Activated CD4-positive, alpha-beta T cell treated with anti-CD3 and anti-CD28 coated beads for 1 hour (primary cell): ENCODE data around the gene KCND2.
"Not testable (repeated sequence)": the region's sequence is repeated elsewhere in the genome, so short reads cannot be mapped to it uniquely, and the experiment has no call there.

ENCODE experiments used
- DNase-seq: peaks from one replicate; pipeline ENCODE4 v3.0.0-alpha.2; 2020

Gene KCND2

DNA sequence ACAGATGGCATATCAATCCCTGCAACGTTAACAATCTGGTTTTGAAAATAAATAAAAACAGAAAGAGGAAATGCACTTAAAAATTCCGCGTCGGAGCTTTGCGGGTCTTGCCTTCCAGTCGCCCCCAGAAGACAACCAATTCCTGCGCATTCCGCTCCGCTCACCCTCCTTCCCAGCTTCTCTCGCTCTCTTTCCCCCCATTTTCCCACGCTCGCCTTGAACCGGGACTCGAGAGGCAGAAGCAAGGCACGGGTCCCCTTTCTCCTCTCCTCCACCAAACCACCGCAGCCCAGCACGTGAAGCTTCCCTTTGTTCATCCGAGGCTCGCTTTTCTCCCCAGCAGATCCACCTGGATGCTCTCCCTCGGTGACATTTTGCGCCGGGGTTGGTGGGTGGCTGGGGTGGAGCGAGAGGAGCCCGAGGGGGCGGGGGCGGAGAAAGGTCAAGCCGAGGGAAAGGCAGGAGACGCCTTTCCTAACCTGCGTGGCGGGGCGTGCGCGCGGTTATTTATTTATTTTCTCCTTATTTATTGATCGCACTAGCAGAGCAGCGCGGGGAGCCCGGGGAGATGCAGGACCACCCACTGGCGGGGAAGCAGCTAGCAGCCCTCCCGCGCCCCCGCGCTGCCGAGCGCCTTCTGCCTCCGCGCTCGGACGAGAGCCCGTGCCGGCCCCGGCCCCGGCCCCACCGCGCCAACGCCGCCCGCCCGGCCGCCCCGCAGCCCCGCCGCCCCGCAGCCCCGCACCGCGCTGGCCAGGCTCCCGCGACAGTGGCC lies at the start of gene KCND2:
Gene KCND2, plus strand, starts transcription at position 475 of the 775 bp plus-strand sequence.
- no peak for DNase-seq

DNA sequence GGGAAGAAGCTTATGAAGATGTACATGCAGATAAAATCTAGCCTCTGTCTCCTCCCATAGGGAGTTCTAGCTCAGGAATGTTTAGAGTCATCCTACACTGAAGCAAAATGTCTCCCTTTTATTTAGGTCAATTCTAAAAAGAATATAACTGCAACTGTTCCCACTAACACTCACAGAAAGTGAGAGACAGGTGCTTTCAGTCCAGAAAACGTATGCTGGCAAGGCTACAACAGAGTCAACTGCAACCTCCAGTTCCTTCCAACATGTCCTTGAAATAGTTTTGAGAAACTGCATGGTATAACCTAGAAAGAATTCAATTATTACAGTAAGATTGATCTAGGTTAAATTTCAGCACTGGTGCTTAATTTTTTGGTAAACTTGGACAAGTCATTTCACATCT lies 46.8 kb upstream of the KCND2 start:
- no peak for DNase-seq

DNA sequence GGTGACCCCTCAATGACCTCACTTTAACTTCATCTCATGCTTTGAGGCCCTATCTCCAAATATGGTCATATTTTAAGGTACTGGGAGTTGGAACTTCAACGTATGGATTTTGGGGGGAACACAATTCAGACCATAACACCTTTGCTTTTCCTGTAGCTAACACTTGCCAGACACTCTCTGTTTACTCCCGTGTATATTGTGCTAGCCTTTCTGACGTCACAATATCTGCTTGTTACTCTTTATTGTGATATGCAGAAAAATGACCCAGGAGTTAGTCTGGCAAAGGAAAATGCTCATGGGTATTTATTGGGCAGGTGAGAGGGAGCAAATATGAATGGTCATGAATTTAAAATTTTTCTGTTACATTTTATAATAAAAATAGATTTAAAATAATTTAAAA lies 45.7 kb upstream of the KCND2 start:
- no peak for DNase-seq

DNA sequence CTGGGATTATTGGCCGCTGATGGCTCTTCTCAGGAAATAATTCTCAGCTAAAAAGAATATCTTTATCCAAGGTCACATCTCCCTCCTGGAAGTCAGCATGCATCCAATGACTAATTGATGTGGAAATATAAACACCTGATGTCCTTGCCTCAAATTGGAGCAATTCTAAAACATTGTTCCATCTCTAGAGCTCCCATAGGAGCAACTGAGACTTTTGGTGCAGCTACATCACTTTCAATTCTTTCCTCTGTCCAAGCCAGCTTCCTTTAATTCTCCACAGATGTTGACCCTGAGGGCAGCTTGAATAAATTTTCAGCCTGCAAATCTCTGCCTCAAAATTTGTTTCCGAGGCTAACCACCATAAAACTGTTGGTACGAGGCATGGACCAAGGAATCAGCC lies 43.9 kb upstream of the KCND2 start:
- no peak for DNase-seq

DNA sequence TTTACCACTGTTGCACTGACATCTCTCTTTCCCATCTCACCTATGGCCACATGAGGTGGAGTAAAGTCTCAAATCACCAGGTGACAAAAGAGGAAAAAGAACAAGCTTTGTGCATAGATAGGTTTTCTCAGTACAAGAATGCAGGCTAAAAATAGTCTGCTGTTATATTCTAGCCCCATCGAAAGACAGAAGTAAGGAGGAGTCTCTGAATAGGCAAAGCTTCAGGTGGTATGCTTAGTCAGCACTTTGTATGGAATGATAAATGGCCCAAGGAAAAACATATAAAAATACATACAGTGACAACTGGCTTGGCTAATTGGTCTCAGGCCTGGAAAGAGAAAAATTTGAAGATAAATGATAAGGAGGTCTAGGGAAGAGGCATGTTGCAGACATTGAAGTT lies 39.6 kb upstream of the KCND2 start:
- no peak for DNase-seq

DNA sequence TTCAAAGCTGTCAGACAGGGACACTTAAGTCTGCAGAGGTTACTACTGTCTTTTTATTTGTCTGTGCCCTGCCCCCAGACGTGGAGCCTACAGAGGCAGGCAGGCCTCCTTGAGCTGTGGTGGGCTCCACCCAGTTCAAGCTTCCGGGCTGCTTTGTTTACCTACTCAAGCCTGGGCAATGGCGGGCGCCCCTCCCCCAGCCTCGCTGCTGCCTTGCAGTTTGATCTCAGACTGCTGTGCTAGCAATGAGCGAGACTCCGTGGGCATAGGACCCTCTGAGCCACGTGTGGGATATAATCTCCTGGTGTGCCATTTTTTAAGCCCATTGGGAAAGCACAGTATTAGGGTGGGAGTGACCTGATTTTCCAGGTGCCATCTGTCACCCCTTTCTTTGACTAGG lies 32.6 kb upstream of the KCND2 start:
- DNase-seq = not testable (repeated sequence)

DNA sequence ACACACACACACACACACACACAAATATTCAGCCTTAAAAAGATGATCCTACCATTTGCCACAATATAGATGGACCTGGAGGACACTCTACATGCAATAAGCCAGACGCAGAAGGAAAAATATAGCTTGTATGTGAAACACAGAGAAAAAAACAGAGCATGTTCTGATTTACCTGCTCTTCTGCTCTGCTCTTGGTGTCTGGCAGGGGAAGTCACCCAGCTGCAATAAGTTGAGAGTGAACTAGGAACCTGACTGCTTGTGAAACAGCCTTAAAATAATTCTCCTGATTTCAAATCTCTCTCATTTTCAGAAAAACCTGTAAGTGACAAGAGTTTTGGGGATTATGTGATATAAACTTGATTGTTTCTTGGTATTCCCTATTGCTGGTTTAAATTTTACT lies 31.0 kb upstream of the KCND2 start:
- DNase-seq = no peak

DNA sequence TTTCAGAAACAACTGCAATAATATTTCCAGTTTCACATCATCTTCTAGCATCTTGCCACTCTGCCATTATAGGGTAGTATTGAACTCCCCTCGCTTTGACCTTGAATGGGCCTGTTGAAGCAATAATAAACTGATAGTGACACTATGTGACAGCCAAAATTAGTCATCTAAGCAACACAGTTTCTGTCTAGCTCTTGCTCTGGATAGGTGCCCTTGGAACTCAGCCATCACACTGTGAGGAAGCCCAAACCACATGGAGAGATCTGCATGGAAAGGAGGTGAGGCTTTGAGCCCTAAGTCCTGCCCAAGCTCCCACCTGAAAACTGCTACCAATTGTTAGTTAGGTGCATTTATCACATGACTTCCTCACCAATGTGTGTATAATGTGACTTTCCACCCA lies 18.1 kb upstream of the KCND2 start:
- DNase-seq = no peak

DNA sequence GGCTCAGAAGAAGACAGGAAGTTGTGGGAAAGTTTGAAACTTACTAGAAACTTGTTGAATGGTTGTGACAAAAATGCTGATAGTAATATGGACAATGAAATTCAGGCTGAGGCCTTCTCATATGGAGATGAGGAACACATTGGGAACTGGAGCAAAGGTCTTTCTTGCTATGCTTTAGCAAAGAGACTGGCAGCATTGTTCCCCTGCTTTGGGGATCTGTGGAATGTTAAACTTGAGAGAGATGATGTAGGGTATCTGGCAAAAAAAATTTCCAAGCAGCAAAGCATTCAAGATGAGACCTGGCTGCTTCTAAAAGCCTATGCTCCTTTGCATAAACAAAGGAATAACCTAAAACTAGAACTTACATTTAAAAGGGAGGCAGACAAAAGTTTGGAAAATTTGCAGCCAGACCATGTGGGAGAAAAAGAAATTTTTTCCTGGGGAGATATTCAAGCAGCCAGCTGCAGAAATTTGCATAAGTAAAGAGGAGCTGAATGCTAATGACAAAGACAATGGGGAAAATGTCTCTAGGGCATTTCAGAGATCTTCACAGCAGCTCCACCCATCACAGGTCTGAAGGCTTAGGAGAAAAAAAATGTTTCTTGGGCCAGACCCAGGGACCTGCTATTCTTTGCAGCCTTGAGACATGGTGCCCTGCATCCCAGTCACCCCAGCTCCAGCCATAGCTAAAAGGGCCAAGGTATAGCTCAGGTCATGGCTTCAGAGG lies 16.5 kb upstream of the KCND2 start:
- DNase-seq = no peak

DNA sequence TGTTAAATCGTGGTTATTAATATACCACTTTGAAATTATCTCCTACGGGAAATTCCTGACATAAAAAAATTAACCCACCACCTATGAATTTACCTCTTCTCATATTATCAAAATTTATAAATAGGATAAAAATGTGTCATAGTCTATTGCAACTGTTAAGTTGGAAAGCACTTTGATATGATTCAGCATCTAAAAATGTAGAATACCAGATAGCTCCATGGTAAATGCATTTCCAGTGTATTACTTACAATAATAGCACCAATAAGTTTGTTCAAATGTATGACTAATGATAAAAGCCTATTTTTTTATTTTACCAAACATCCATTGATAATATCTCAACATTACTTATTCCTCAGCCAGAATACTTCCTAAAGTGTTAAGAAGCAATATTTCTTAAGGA lies 13.6 kb upstream of the KCND2 start:
- no peak for DNase-seq

DNA sequence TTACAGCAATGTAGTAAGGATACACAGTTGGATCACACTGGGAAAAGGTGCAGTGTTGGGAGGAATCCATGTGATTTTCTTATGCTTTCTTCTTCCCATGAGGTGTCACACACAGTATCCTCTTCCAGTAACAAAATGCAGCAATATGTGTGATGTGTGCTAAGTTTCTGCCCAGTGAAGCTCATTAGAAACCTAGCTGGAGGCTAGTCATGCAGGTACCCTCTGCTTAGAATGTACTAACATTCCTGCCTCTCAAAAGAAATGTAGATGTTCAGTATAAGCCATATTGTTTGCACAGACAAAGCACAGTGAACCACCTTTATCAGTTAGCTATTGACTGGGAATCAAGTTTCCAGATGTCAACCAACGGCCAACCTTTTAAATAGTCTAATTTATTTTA lies 12.9 kb upstream of the KCND2 start:
- no peak for DNase-seq

DNA sequence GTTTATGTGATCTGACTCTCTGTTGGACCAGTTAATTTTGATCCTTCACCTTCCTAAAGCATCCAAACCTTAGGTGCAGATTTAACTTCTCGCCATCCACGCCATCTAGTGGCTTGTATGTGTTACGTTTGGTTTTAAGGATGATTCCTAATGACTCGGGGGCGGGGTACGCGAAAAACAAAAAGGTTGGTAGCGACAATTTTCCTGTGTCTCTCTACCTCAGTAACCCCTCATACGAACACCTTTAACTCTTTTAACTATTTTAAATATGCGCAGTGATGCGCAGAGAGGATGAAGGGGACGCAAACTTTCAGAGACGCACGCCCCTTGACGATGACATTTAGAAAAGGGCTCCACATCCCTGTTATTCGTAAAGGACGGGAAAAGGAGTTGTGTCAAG lies 714 bp upstream of the KCND2 start:
- DNase-seq = no peak

DNA sequence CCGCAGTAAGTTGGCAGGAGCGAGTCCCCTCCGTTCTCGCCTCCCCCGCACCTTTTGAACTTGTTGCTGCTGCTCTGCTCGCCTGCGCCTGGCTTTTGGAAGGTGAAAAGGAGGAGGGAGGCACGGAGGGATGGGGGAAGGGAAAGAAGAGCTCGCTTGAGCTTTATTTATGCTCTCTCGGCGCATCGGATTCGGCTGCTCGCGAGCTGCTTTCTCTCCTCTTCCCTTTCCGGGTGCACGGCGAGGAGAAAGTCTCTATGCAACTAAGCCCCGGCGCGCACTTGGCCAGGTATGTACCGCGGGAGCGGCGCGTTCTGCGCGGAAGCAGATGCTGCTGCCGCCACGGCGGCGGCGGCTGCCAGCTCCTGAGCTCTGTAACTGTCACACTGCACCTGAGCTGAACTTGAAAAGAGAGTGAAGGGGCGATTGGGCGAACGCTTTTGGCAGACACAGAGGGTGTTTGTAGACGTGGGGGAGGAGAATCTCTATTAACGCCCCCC lies 551 bp downstream of the KCND2 start:
- DNase-seq = no peak

DNA sequence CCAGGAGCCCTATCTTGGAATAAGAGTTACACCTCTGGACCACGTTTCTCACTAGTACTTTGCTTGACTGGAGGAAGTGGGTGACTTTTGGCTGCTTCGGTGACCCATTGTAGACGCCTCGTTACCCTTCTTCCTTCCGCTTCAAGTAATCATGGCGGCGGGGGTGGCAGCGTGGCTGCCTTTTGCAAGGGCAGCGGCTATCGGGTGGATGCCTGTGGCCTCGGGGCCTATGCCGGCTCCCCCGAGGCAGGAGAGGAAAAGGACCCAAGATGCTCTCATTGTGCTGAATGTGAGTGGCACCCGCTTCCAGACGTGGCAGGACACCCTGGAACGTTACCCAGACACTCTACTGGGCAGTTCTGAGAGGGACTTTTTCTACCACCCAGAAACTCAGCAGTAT lies 1.5 kb downstream of the KCND2 start:
- no peak for DNase-seq

DNA sequence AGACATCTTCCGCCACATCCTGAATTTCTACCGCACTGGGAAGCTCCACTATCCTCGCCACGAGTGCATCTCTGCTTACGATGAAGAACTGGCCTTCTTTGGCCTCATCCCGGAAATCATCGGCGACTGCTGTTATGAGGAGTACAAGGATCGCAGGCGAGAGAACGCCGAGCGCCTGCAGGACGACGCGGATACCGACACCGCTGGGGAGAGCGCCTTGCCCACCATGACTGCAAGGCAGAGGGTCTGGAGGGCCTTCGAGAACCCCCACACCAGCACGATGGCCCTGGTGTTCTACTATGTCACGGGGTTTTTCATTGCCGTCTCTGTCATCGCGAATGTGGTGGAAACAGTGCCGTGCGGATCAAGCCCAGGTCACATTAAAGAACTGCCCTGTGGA lies 1.9 kb downstream of the KCND2 start:
- no peak for DNase-seq

DNA sequence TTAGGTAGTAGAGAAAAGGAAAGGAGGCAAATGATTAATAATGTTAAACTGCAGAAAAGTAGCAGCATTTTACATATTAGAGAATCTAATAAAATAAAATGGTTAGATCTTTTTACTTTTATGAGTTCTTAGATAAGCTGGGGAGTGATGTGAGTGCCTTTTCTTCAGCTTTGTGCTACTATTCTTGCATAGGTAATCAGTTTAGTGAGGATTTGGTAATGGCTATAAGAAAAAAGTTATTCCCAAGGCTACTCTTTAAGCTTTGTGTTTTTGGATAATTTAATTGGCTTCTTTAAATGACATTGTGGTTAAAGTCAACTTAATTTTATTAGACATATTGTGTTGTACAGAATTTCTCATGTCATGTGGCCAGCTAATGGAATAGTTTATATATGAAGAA lies 3.7 kb downstream of the KCND2 start:
- no peak for DNase-seq

DNA sequence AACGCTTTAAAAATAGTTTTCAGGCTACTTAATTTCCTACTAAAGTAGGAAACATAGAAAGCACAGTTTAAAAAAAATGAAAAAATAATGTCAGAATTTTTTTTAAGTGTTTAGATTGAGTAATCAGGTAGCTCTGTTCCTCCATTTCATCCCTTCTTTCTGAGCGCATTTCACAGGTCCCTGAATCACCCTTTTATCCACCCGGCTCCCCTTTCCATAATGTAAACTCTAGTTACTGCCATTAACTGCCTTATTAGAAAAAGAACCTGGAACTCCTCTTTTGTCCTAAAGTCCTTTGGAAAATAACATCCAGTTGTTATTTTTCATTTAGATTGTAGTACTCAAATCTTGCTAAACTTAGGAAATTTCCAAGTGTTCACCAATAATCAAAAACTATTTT lies 5.8 kb downstream of the KCND2 start:
- DNase-seq = no peak

DNA sequence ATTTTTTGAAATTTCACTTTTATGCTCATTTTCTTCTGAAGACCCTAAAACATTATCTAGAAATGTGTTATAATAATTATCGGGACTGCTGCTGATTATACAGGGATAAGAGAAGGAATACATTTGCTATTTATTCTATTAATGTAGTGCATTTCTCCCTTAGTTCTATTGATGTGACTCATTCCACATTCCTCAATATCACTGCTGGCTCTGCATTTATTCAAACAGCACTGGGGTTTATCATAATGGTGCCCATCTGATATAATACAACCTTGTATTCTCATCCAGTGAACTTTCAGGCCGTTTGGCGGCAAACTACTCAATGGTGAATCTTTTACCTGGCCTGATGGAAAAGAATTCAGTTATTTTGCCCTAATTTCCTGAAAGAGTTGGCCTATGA lies 7.8 kb downstream of the KCND2 start:
- DNase-seq = no peak

DNA sequence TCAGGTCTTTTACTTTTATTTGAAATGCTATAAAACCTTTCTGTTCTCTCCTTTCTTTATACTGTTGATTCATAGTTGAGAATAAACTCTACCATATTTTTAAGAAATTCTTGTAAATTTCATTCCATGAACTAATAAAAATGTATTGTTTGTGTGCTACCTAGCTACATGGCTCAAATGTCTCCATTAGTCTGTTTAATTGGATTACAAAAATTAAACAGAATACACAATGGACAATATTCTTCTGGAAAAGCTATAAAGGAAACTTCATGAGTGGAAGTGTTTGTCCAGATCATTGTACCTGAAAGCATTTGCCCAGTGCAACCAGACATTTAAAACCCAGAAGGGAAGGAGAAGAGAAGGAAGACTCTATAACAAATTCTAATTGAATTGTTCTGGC lies 20.1 kb downstream of the KCND2 start:
- DNase-seq = no peak

DNA sequence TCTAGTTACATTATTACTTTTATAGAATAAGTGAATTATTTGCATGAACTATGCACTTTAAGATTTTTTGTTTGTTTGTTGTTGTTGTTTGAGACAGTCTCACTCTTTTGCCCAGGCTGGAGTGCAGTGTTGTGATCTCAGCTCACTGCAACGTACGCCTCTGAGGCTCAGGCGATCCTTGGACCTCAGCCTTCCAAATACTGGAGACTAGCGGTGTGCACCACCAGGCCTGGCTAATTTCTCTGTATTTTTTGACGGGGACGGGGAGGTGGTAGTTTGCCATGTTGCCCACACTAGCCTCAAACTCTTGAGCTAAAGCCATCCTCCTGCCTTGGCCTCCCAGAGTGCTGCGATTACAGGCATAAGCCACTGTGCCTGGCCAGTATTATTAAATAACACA lies 29.2 kb downstream of the KCND2 start:
- DNase-seq = no peak

DNA sequence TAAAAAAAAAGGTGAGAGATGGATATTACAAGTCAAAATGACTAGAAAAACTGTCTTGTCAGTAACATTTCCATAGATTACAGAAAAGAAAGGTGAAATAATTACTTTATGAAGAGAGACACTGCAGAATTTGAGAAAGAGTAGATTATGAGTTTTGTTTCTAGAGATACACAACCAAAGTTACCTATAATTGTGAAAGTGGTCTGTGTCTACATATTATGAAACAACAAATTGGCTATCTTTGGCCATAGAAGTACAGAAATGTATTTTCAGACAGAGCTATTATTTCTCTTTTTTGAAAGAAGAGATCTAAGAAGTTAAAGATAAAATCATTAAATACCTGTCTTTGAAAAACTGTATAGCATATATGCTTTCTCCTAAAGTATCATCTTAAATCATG lies 30.1 kb downstream of the KCND2 start:
- DNase-seq = no peak

DNA sequence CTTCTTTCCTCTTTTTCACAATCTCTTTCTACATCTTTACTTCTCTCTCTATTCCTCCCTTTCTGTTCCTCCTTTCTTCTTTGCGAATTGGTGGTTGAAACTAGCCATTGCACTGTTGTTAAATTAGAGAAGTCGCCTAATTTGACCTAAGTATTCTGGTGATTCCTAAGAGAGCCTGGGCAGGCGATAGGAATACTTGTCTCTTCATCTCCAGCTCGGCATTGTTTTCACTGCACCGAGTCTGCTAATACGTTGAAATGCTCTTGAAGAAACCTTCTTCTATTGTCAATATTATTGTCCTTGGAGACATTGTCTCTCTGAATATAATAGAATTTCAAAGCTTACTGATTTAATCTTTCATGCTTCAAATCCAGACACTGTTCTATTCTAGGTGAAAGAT lies 31.7 kb downstream of the KCND2 start:
- DNase-seq = no peak

DNA sequence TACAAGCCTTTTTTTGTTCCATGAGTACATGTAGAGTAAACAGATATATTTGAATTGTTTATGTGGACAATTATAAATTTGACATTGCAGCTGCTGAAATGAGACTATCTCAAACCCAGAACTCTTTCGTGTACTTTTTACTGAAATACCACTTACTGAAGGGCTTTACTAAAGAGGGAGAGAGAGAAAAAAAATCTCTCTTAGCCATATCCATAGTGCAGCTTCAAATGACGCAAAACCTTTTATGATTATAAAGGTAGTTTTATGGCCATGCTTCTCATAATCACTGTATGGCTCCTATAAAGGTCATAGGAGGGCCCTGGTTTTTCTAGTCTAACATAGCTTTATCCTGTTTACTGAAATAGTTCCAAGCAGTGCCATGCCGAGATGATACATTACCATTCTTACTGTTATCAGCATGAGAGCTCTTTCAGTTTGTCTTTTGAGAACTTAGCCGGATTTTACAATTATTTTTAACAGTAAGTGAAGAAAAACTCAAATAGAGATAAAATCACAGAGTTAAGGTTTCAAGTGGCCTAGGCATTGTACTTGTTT lies 35.1 kb downstream of the KCND2 start:
- DNase-seq = no peak
